ENCODE results near the gene CYTH2.

- TF ChIP-seq EP300 (IDR thresholded peaks at IDR 0.05; ENCODE audit: borderline replicate concordance) (peak; percentile 56; the same call in 1 of the 2 replicates), FOXM1 (IDR thresholded peaks at IDR 0.05; ENCODE audit: borderline replicate concordance, low read depth) (no peak), YY1 (IDR thresholded peaks at IDR 0.05; ENCODE audit: low read depth) (no peak), CREB1 (IDR thresholded peaks at IDR 0.05; ENCODE audit: low read depth) (no peak)
Observed at GRCh38 chr19:48487948-48488347, 18.8 kb downstream of the CYTH2 start.
